ENCODE results near the gene RCAN2. TPM values are rescaled to one million over a fixed set of nuclear protein-coding genes. Genes with fewer than 3 reads are reported as not detected.
A peak's percentile ranks its signal among the peaks of the same experiment; 100 is the strongest.

Gene RCAN2
- total RNA-seq, 1 donor from 2014 or later = 254 TPM

- DNase-seq = no peak
- intact Hi-C loops (cut with micrococcal nuclease) = no loop called here
- peak; percentile 20 for ATAC-seq
Observed at GRCh38 chr6:46452312-46452917, 38.8 kb downstream of the RCAN2 start.

- intact Hi-C loops (cut with micrococcal nuclease) = no loop called here
- ATAC-seq = no peak
- DNase-seq = no peak
Observed at GRCh38 chr6:46451343-46451742, 39.9 kb downstream of the RCAN2 start.

- intact Hi-C loops (cut with micrococcal nuclease) = no loop called here
- DNase-seq = no peak
- ATAC-seq = no peak
Observed at GRCh38 chr6:46444772-46445454, 46.3 kb downstream of the RCAN2 start.

GRCh38 chr6:46443623-46444022 lies 47.6 kb downstream of the RCAN2 start:
- ATAC-seq = peak; percentile 58
- intact Hi-C loops (cut with micrococcal nuclease) = no loop called here
- DNase-seq = no peak

- ATAC-seq = no peak
- intact Hi-C loops (cut with micrococcal nuclease) = no loop called here
- DNase-seq = no peak
Observed at GRCh38 chr6:46440641-46441040, 50.6 kb downstream of the RCAN2 start.

GRCh38 chr6:46440141-46440540 lies 51.1 kb downstream of the RCAN2 start:
- intact Hi-C loops (cut with micrococcal nuclease) = no loop called here

GRCh38 chr6:46438245-46438644 lies 53.0 kb downstream of the RCAN2 start:
- intact Hi-C loops (cut with micrococcal nuclease) = no loop called here
- ATAC-seq (peak; percentile 10), DNase-seq (no peak)

More at GRCh38 chr6:46440141-46440540, 51.1 kb downstream of the RCAN2 start:
- DNase-seq (no peak), ATAC-seq (no peak)

GRCh38 chr6:46437671-46438221 lies 53.5 kb downstream of the RCAN2 start:
- ATAC-seq = peak; percentile 91
- no peak for DNase-seq
- intact Hi-C loops (cut with micrococcal nuclease) = no loop called here

GRCh38 chr6:46422619-46423018 lies 68.6 kb downstream of the RCAN2 start:
- DNase-seq (no peak), ATAC-seq (peak; percentile 58)
- intact Hi-C loops (cut with micrococcal nuclease) = loop anchor here (5.0 kb wide), 2 partner anchors 60 to 205 kb away; no protein-coding TSS in a partner anchor

GRCh38 chr6:46421939-46422338 lies 69.3 kb downstream of the RCAN2 start:
- intact Hi-C loops (cut with micrococcal nuclease) = loop anchor here (5.0 kb wide), 2 partner anchors 60 to 205 kb away; no protein-coding TSS in a partner anchor
- peak; percentile 40 for ATAC-seq

GRCh38 chr6:46420921-46421638 lies 70.2 kb downstream of the RCAN2 start:
- no peak for DNase-seq
- intact Hi-C loops (cut with micrococcal nuclease) = loop anchor here (5.0 kb wide), 2 partner anchors 61 to 206 kb away; no protein-coding TSS in a partner anchor
- ATAC-seq = no peak

More at GRCh38 chr6:46421939-46422338, 69.3 kb downstream of the RCAN2 start:
- DNase-seq = no peak

- DNase-seq (no peak), ATAC-seq (peak; percentile 49)
- intact Hi-C loops (cut with micrococcal nuclease) = loop anchor here (5.0 kb wide), 2 partner anchors 63 to 208 kb away; no protein-coding TSS in a partner anchor
Observed at GRCh38 chr6:46419576-46420002, 71.7 kb downstream of the RCAN2 start.

- ATAC-seq (no peak), DNase-seq (no peak)
- intact Hi-C loops (cut with micrococcal nuclease) = no loop called here
Observed at GRCh38 chr6:46414398-46414797, 76.9 kb downstream of the RCAN2 start.

- no peak for DNase-seq
- intact Hi-C loops (cut with micrococcal nuclease) = no loop called here
- ATAC-seq = peak; percentile 16
Observed at GRCh38 chr6:46412662-46413061, 78.6 kb downstream of the RCAN2 start.

GRCh38 chr6:46411456-46412197 lies 79.6 kb downstream of the RCAN2 start:
- no peak for DNase-seq
- ATAC-seq = peak; percentile 65
- intact Hi-C loops (cut with micrococcal nuclease) = no loop called here

- ATAC-seq = peak; percentile 25
- no peak for DNase-seq
- intact Hi-C loops (cut with micrococcal nuclease) = loop anchor here (1.0 kb wide), 1 partner anchor 189 kb away; no protein-coding TSS in a partner anchor
Observed at GRCh38 chr6:46410334-46410953, 80.8 kb downstream of the RCAN2 start.

- intact Hi-C loops (cut with micrococcal nuclease) = loop anchor here (2.0 kb wide), 1 partner anchor 317 kb away; no protein-coding TSS in a partner anchor
- DNase-seq (no peak), ATAC-seq (peak; percentile 26)
Observed at GRCh38 chr6:46407776-46408530, 83.3 kb downstream of the RCAN2 start.

- ATAC-seq = peak; percentile 13
- intact Hi-C loops (cut with micrococcal nuclease) = no loop called here
- no peak for DNase-seq
Observed at GRCh38 chr6:46407246-46407645, 84.0 kb downstream of the RCAN2 start.
